ENCODE data around the gene IFIT1B. TPM values are rescaled to one million over a fixed set of nuclear protein-coding genes. Genes with fewer than 3 reads are reported as not detected.
"Not testable (repeated sequence)": the region's sequence is repeated elsewhere in the genome, so short reads cannot be mapped to it uniquely, and the experiment has no call there.

IFIT1B gene, protein sequence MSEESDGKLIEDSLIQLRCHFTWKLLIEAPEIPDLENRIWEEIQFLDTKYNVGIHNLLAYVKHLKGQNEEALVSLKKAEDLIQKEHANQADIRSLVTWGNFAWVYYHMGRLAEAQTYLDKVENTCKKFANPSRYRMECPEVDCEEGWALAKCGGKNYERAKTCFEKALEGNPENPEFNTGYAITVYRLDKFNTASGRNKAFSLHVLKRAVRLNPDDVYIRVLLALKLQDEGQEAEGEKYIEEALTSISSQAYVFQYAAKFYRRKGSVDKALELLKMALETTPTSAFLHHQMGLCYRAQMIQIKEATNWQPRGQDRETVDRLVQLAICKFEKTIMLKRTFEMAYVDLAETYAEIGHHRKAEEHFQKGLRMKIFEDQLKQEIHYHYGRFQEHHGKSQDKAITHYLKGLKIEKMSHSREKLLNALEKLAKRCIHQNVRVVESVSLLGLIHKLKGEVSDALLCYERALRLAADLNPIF
- total RNA-seq = not detected
- long read RNA-seq, donor 1 = 0 reads
- long read RNA-seq, donor 2 = 0 reads

DNA sequence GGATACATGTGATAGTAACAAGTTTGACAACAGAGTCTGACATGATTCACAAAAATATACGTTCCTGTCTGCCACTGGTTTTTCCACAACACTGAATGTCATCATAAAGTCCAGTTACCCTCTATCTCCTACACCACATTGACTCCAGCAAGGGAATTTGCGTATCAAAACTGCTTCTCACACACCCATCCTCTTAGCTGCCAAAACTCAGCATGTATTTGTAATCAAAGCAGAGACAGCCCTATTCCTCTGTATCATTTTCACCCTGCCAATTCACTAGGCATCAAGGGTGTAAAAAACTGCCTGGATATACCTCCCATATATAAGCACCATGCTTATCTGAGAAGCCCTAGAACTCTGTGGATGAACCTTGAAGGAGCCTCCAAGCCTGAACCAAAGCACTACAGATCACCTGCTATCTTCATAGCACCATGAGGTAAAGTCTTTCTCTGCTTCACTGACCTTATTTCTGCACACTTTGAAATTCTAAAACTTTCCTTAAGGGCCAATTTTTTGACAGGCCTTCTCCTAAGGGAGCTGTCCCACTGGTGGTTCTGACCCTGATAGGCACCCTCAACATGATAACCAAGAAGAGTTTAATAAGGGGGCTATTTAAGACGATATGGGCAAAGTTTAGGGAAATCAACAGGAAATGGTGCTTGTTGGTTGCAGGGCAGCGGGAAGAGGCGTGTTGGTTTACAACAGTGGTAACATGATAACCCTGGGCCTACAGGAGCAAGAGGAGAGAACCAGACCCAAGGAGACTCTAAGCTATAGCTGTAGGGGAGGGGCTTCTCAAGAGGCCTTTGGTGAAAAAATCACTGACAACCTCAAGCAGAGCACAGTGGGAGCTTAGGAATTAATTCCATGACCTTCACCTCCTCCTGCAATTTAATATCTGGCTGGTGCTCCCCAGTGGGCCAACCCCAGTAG is at the start of gene IFIT1B:
Gene IFIT1B (plus strand): TSS at position 352 of the 933 bp plus-strand sequence. CDS start 80 bp downstream, at position 432.
- Histone ChIP-seq H3K4me1 (ENCODE audit: low read depth) (peaks cover 20% of the 10 kb centered on the region), H3K9me3 (no peaks in the 10 kb centered on the region), H3K36me3 (ENCODE audit: low read depth) (no peaks in the 10 kb centered on the region), H3K4me3 (no peak within 1 kb of the TSS)
- no peak for ATAC-seq
- DNase-seq = no peak
- no peak for TF ChIP-seq CTCF (IDR thresholded peaks at IDR 0.05)
- intact Hi-C loops (cut with DNase I, micrococcal nuclease) = no loop called here

DNA sequence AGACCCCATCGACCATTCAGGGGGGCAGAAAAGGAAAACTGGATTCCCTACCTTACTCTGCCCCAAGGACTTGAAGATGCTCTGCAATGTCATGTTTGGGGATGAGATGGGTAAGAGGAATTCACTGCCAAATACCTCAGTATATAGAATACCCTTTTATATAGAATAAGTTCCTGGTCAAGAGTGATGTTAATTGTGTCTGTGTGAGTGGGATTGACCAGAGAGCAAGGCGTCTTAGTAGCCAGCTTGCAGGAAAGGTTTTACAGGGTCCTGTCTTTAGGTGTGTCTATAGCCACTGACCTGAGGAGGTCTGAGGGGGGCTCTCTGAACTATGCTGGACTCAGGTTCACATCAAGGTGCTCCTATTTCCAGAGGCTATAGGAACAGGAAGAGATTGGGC is 48.7 kb upstream of the IFIT1B start:
- H3K36me3 ChIP-seq (ENCODE audit: low read depth) = no peaks in the 10 kb centered on the region
- no peaks in the 10 kb centered on the region for H3K9me3 ChIP-seq
- TF ChIP-seq CTCF (IDR thresholded peaks at IDR 0.05) = no peak
- no peak for DNase-seq
- no peak for ATAC-seq
- no peak overlapping the region for H3K4me3 ChIP-seq
- peaks cover 16% of the 10 kb centered on the region for H3K4me1 ChIP-seq (ENCODE audit: low read depth)
- intact Hi-C loops (cut with DNase I, micrococcal nuclease) = no loop called here

DNA sequence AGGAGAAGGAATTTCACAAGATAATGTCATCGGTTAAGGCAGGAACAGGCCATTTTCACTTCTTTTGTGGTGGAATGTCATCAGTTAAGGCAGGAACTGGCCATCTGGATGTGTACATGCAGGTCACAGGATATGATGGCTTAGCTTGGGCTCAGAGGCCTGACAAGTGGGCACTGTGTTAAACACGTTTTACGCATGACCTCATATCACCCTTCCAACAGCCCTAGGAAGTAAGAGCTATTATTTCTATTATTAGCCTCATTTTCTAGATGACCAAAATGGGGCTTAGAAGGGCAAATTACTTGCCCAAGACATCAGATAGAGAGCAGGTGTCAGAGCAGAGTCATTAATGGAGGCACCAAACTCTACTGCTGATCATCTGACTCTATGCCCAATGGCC is 47.8 kb upstream of the IFIT1B start:
- not testable (repeated sequence) for DNase-seq, H3K4me3 ChIP-seq

DNA sequence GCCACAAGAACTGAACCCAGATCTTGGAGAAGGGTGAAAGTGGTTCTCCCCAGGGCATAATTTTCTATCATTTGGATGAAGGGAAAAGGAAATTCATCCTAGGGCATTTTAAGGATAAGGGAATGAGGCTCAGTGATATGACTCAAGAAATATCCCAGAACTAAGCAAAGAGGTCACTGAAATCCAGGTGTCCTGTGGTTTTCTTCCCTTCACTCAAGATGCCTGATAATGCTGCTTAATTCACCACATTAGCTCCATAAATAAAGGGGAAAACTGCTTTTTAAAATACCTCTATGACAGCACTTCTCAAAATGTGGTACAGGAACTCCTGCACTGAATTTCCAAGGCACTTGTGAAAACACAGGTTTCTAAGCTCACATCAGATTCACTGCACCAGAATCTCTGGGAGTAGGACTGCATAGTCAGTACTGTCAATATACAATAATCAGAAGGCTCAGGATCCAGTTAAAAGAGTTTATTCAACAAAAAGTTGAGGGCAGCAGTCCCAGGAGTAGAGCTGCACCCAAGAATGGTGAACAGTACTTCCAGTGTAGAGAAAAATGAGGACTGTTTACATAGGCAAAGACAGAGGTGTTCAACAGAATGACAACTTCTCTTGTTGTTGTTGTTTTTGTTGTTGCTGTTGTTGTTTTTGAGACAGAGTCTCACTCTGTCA is 47.2 kb upstream of the IFIT1B start:
- no peak for TF ChIP-seq CTCF (IDR thresholded peaks at IDR 0.05)
- peaks cover 17% of the 10 kb centered on the region for H3K4me1 ChIP-seq (ENCODE audit: low read depth)

More for the DNA sequence above, 47.8 kb upstream of the IFIT1B start:
- intact Hi-C loops (cut with DNase I, micrococcal nuclease); H3K9me3 ChIP-seq; H3K36me3 ChIP-seq (ENCODE audit: low read depth); ATAC-seq: not testable (repeated sequence)
- peaks cover 17% of the 10 kb centered on the region for H3K4me1 ChIP-seq (ENCODE audit: low read depth)

DNA sequence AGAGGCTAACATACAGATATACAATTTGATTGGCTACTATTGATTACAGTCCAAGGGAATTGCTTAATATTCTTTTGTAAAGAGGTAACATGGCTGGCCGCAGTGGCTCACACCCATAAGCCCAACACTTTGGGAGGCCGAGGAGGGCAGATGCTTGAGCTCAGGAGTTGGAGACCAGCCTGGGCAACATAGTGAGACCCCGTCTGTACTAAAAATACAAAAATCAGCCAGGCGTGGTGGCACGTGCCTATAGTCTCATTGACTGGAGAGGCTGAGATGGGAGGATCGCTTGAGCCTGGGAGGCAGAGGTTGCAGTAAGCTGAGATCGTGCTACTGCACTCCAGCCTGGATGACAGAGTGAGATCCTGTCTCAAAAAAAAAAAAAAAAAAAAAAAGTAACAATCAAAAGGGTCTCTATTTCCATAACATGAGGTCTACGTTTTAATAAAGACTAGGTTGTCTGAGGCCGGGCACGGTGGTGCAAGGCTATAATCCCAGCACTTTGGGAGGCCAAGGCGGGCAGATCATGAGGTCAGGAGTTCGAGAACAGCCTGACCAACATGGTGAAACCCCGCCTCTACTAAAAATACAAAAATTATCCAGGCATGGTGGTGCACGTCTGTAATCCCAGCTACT is 46.3 kb upstream of the IFIT1B start:
- H3K4me3 ChIP-seq; intact Hi-C loops (cut with DNase I, micrococcal nuclease); H3K36me3 ChIP-seq (ENCODE audit: low read depth); ATAC-seq; DNase-seq; H3K9me3 ChIP-seq: not testable (repeated sequence)
- H3K4me1 ChIP-seq (ENCODE audit: low read depth) = peaks cover 17% of the 10 kb centered on the region

More for the DNA sequence above, 47.2 kb upstream of the IFIT1B start:
- Histone ChIP-seq H3K9me3 (no peaks in the 10 kb centered on the region), H3K36me3 (ENCODE audit: low read depth) (no peaks in the 10 kb centered on the region), H3K4me3 (no peak overlapping the region)
- no peak for ATAC-seq
- intact Hi-C loops (cut with DNase I, micrococcal nuclease) = no loop called here
- no peak for DNase-seq

DNA sequence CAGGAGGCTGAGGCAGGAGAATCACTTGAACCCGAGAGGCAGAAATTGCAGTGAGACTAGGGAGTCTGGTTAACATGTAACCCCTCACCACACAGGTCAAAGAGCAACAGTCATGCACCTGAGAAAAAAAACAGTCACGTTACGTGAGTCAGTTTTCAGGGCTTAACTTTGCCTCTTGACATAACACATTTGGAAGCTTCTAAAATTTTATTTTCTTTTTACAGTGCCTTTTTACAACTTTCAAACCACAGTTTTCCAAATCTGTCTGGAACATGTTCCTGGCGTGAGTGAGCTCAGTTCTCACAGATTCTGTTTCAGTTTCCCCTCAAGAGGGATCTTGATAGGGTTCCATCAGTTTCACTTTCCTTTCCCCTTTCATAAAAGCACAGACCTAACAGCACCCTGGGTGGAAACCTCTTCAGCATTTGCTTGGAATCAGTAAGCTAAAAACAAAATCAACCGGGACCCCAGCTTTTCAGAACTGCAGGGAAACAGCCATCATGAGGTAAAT is 45.7 kb upstream of the IFIT1B start:
- ATAC-seq (peak; percentile 84), DNase-seq (peak in 1 of 3 donors; percentile 48)
- no peak for TF ChIP-seq CTCF (IDR thresholded peaks at IDR 0.05)
- no peaks in the 10 kb centered on the region for H3K9me3 ChIP-seq
- H3K4me1 ChIP-seq (ENCODE audit: low read depth) = peaks cover 17% of the 10 kb centered on the region
- intact Hi-C loops (cut with DNase I, micrococcal nuclease) = no loop called here
- H3K4me3 ChIP-seq = no peak overlapping the region
- no peaks in the 10 kb centered on the region for H3K36me3 ChIP-seq (ENCODE audit: low read depth)

Measured in mucosa of descending colon (tissue), 3 donors.